Measurements from ENCODE around the gene ZNF446.
"Not testable (repeated sequence)": the region's sequence is repeated elsewhere in the genome, so short reads cannot be mapped to it uniquely, and the experiment has no call there.

The ZNF446 gene

DNA sequence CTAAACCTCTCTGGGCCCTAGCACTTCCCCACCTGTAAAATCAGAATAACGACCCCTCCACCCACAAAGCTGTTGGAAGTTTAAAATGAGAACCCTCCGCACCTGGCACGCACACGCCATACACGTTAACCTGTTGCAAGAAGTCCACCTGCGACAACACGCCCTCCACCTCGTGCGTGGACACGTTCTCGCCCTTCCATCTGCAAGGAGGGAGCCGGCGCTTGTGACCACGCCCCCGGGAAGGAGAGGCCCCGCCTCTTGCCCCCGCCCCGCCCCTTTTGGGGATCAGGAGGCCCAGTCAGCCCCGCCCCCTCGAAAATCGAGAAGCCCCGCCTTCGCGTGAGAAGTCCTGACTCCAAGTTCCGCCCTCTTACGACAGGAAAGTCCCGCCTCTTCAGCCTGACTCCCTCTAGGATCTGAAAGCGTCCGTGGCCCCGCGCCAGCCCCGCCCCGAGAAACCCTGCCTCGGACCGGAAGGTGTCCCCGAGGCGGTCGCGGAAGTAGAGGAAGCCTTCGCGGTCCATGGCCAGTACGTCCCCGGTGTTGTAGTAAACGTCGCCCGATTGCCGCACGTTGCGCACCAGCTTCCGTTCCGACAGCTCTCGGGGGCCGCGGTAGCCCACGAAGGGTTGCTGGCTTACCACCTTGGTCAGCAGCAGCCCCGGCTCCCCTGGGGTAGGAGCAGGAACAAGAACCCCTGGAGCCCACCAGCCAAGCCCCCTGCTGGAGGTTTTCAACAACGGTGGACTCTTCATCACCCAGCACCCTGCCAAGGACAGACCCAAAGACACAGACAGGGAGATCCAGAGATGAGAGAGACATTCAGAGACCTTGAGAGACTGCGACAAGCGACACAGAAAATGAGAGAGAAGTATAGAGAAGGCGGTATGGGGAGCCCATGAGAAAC lies 23.1 kb downstream of the ZNF446 start:
- Histone ChIP-seq H3K79me2 (ENCODE audit: low read length) (peaks cover 28% of the 10 kb centered on the region), H3K27ac (ENCODE audit: low read length) (peak overlapping the region; percentile 76), H3K4me3 (ENCODE audit: low read length) (peak overlapping the region; percentile 81), H3K27me3 (ENCODE audit: low read depth, low read length) (no peaks in the 10 kb centered on the region), H3K9me3 (ENCODE audit: insufficient read depth, low read length) (no peaks in the 10 kb centered on the region), H3K4me2 (ENCODE audit: low read length) (peak overlapping the region; percentile 95), H3K9ac (ENCODE audit: low read length) (peak overlapping the region; percentile 79), H3K4me1 (ENCODE audit: low read length) (peaks cover 20% of the 10 kb centered on the region), H3K36me3 (replicated peaks; ENCODE audit: low read depth, low read length) (peaks cover 13% of the 10 kb centered on the region), H2AFZ (ENCODE audit: low read depth, low read length) (peak overlapping the region; percentile 70), H4K20me1 (ENCODE audit: insufficient read depth, low read length) (no peaks in the 10 kb centered on the region)
- TF ChIP-seq EZH2phosphoT487 (IDR thresholded peaks at IDR 0.05; ENCODE audit: low read depth) (no peak), CTCF (IDR thresholded peaks at IDR 0.05; ENCODE audit: low read depth, low read length) (peak; percentile 34; the same call in 1 of the 2 replicates)

- Histone ChIP-seq H3K9me3 (ENCODE audit: insufficient read depth, low read length) (no peaks in the 10 kb centered on the region), H3K79me2 (ENCODE audit: low read length) (peaks cover 28% of the 10 kb centered on the region), H3K4me1 (ENCODE audit: low read length) (peaks cover 20% of the 10 kb centered on the region), H3K4me3 (ENCODE audit: low read length) (peak overlapping the region; percentile 81), H2AFZ (ENCODE audit: low read depth, low read length) (no peak overlapping the region), H3K36me3 (replicated peaks; ENCODE audit: low read depth, low read length) (peaks cover 13% of the 10 kb centered on the region), H3K27ac (ENCODE audit: low read length) (no peak overlapping the region), H3K9ac (ENCODE audit: low read length) (no peak overlapping the region), H4K20me1 (ENCODE audit: insufficient read depth, low read length) (no peaks in the 10 kb centered on the region), H3K4me2 (ENCODE audit: low read length) (peak overlapping the region; percentile 95), H3K27me3 (ENCODE audit: low read depth, low read length) (no peaks in the 10 kb centered on the region)
- no peak for TF ChIP-seq CTCF (IDR thresholded peaks at IDR 0.05; ENCODE audit: low read depth, low read length)
- no peak for TF ChIP-seq EZH2phosphoT487 (IDR thresholded peaks at IDR 0.05; ENCODE audit: low read depth)
Measured at GRCh38 chr19:58500242-58500641, 24.1 kb downstream of the ZNF446 start.

GRCh38 chr19:58507602-58508223 lies 31.6 kb downstream of the ZNF446 start:
- not testable (repeated sequence) for H3K4me1 ChIP-seq (ENCODE audit: low read length)

DNA sequence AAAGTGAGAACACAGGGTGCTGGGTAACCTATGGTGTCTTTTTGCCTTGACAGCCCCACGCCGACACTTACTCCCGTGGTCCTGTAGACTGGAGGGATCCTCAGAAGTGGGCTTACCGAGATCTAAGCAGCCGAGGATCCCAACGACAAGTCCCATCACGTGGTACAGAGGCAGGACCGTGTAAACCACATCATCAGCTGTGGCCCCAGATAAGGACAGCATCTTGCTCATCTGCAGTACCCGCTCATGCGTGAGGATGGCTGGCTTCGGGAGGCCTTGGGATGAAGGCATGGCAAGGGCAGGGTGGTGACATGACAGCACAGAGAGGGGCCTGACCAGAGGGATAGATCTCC lies 33.6 kb downstream of the ZNF446 start:
- H3K9me3 ChIP-seq (ENCODE audit: insufficient read depth, low read length), result no peaks in the 10 kb centered on the region
- no peaks in the 10 kb centered on the region for H4K20me1 ChIP-seq (ENCODE audit: insufficient read depth, low read length)
- no peak overlapping the region for H3K4me3 ChIP-seq (ENCODE audit: low read length)
- peaks cover 9% of the 10 kb centered on the region for H3K4me1 ChIP-seq (ENCODE audit: low read length)
- no peak for TF ChIP-seq EZH2phosphoT487 (IDR thresholded peaks at IDR 0.05; ENCODE audit: low read depth)
- no peak for TF ChIP-seq CTCF (IDR thresholded peaks at IDR 0.05; ENCODE audit: low read depth, low read length)
- H3K27me3 ChIP-seq (ENCODE audit: low read depth, low read length), result no peaks in the 10 kb centered on the region
- H3K27ac ChIP-seq (ENCODE audit: low read length), result no peak overlapping the region
- no peak overlapping the region for H3K9ac ChIP-seq (ENCODE audit: low read length)
- no peak overlapping the region for H3K4me2 ChIP-seq (ENCODE audit: low read length)
- H2AFZ ChIP-seq (ENCODE audit: low read depth, low read length), result no peak overlapping the region
- peaks cover 4% of the 10 kb centered on the region for H3K36me3 ChIP-seq (replicated peaks; ENCODE audit: low read depth, low read length)
- peaks cover 5% of the 10 kb centered on the region for H3K79me2 ChIP-seq (ENCODE audit: low read length)

More at GRCh38 chr19:58507602-58508223, 31.6 kb downstream of the ZNF446 start:
- not testable (repeated sequence) for H3K27ac ChIP-seq (ENCODE audit: low read length); H3K4me2 ChIP-seq (ENCODE audit: low read length); H3K9me3 ChIP-seq (ENCODE audit: insufficient read depth, low read length); H2AFZ ChIP-seq (ENCODE audit: low read depth, low read length); H3K4me3 ChIP-seq (ENCODE audit: low read length); H3K36me3 ChIP-seq (replicated peaks; ENCODE audit: low read depth, low read length); H3K79me2 ChIP-seq (ENCODE audit: low read length); H3K27me3 ChIP-seq (ENCODE audit: low read depth, low read length); H3K9ac ChIP-seq (ENCODE audit: low read length); H4K20me1 ChIP-seq (ENCODE audit: insufficient read depth, low read length)
